GM12864 (cell line): Measurements from ENCODE around the gene FAM53A.

Source experiments
- DNase-seq: peaks from one replicate; pipeline ENCODE4 v3.0.0-alpha.2; 2011; ENCODE audit warnings: low read depth
- H3K4me3 ChIP-seq: 2 replicates; pipeline ENCODE4 v1.5.1; 2011; ENCODE audit warnings: mild to moderate bottlenecking, low read depth, low read length, control low read depth
- CTCF ChIP-seq: IDR thresholded peaks from 2 replicates; pipeline ENCODE4 v1.5.1; 2011; ENCODE audit warnings: low read depth, mild to moderate bottlenecking, moderate library complexity, low read length, control low read depth, inconsistent platforms; ENCODE audit errors: missing control alignments

FAM53A gene

GRCh38 chr4:1614049-1614448 lies 70.1 kb downstream of the FAM53A start:
- DNase-seq: no peak
- no peak overlapping the region for H3K4me3 ChIP-seq
- no peak for TF ChIP-seq CTCF

GRCh38 chr4:1613099-1613495 lies 71.0 kb downstream of the FAM53A start:
- no peak for DNase-seq
- TF ChIP-seq CTCF: no peak
- no peak overlapping the region for H3K4me3 ChIP-seq

- TF ChIP-seq CTCF: no peak
- H3K4me3 ChIP-seq: no peak overlapping the region
- no peak for DNase-seq
These were observed 71.6 kb downstream of the FAM53A start for GRCh38 chr4:1612278-1613098.

GRCh38 chr4:1611501-1611870 lies 72.6 kb downstream of the FAM53A start:
- TF ChIP-seq CTCF: no peak
- H3K4me3 ChIP-seq: no peak overlapping the region

GRCh38 chr4:1610791-1611500 lies 73.2 kb downstream of the FAM53A start:
- no peak for TF ChIP-seq CTCF
- DNase-seq: no peak
- H3K4me3 ChIP-seq: no peak overlapping the region

More at GRCh38 chr4:1611501-1611870, 72.6 kb downstream of the FAM53A start:
- DNase-seq: no peak

GRCh38 chr4:1609901-1610790 lies 74.0 kb downstream of the FAM53A start:
- DNase-seq: no peak
- no peak overlapping the region for H3K4me3 ChIP-seq
- TF ChIP-seq CTCF: no peak
